IMR-90 (cell line): ENCODE measurements around the gene NT5DC2. TPM values are rescaled to one million over a fixed set of nuclear protein-coding genes. Genes with fewer than 3 reads are reported as not detected.
A peak's percentile ranks its signal among the peaks of the same experiment; 100 is the strongest.

Experiments
- ATAC-seq: fragments of 200-7000 bp; cut with Tn5 transposase; 2 replicates; pipeline ENCODE4 v1.9.1; 2020; ENCODE audit warnings: low read depth, mild to moderate bottlenecking, moderate library complexity
- BruUV-seq: library from RNA; stranded (reverse); fragments of 400-500 nt; replicated peaks from 2 replicates; lab custom pipeline; 2021; lab: Mats Ljungman, UMichigan
- CTCF ChIA-PET: fragments of 300-600 bp; formaldehyde crosslinking; extraction: SDS; loops from one replicate; lab custom pipeline; 2021; ENCODE audit warnings: antibody characterized with exemption; lab: Yijun Ruan, JAX
- POLR2A ChIA-PET: fragments of 300-600 bp; sonication (Branson Sonifier 250); formaldehyde crosslinking; loops from one replicate; lab custom pipeline; 2022; ENCODE audit warnings: antibody characterized with exemption; ENCODE audit not compliant: unreplicated experiment; lab: Charles Lee
- DNase-seq: peaks from one replicate; pipeline ENCODE4 v3.0.0; 2013
- H2AFZ ChIP-seq: replicated peaks from 2 replicates; pipeline ENCODE3; 2013; ENCODE audit warnings: low read length, mild to moderate bottlenecking; ENCODE audit not compliant: poor library complexity
- H2AK5ac ChIP-seq: 2 replicates; pipeline ENCODE4 v1.6.1; 2013; ENCODE audit warnings: low read depth, low read length, inconsistent platforms
- H2AK9ac ChIP-seq: replicated peaks from 2 replicates; pipeline ENCODE3; 2013; ENCODE audit warnings: mild to moderate bottlenecking, low read depth, low read length, moderate library complexity; ENCODE audit not compliant: poor library complexity
- H2BK120ac ChIP-seq: 2 replicates; pipeline ENCODE4 v1.6.1; 2013; ENCODE audit warnings: low read depth, low read length, inconsistent platforms
- H2BK15ac ChIP-seq: 3 replicates; pipeline ENCODE4 v1.6.1; 2013; ENCODE audit warnings: low read depth, low read length, inconsistent platforms
- H2BK20ac ChIP-seq: 2 replicates; pipeline ENCODE4 v1.6.1; 2013; ENCODE audit warnings: low read depth, mild to moderate bottlenecking, inconsistent platforms, low read length, moderate library complexity
- H2BK5ac ChIP-seq: 2 replicates; pipeline ENCODE4 v1.6.1; 2013; ENCODE audit warnings: mild to moderate bottlenecking, low read depth, low read length, inconsistent platforms; ENCODE audit not compliant: poor library complexity, severe bottlenecking
- H3K14ac ChIP-seq: replicated peaks from 2 replicates; pipeline ENCODE4 v1.6.1; 2013; ENCODE audit warnings: low read depth, low read length, inconsistent platforms
- H3K18ac ChIP-seq: 2 replicates; pipeline ENCODE4 v1.6.1; 2013; ENCODE audit warnings: low read depth, low read length, control low read depth
- H3K23ac ChIP-seq: 2 replicates; pipeline ENCODE4 v1.6.1; 2013; ENCODE audit warnings: low read depth, low read length, inconsistent platforms
- H3K27ac ChIP-seq: 2 replicates; pipeline ENCODE4 v1.5.1; 2013; ENCODE audit warnings: mild to moderate bottlenecking, control low read depth, low read length; ENCODE audit not compliant: insufficient read depth
- H3K27me3 ChIP-seq: 2 replicates; pipeline ENCODE4 v1.6.1; 2013; ENCODE audit warnings: low read length; ENCODE audit not compliant: control insufficient read depth, insufficient read depth
- H3K36me3 ChIP-seq: 2 replicates; pipeline ENCODE4 v1.6.1; 2013; ENCODE audit warnings: low read length, mixed read lengths; ENCODE audit not compliant: control insufficient read depth, insufficient read depth
- H3K4ac ChIP-seq: 2 replicates; pipeline ENCODE4 v1.6.1; 2013; ENCODE audit warnings: low read depth, low read length, inconsistent platforms
- H3K4me1 ChIP-seq: 2 replicates; pipeline ENCODE4 v1.6.1; 2013; ENCODE audit warnings: low read length, mixed read lengths; ENCODE audit not compliant: control insufficient read depth, insufficient read depth
- H3K4me2 ChIP-seq: 2 replicates; pipeline ENCODE4 v1.6.1; 2013; ENCODE audit warnings: low read depth, mild to moderate bottlenecking, control low read depth, low read length, moderate library complexity
- H3K4me3 ChIP-seq: 2 replicates; pipeline ENCODE4 v1.5.1; 2013; ENCODE audit warnings: low read depth, mild to moderate bottlenecking, control low read depth, low read length, moderate library complexity; ENCODE audit not compliant: insufficient read depth
- H3K56ac ChIP-seq: 2 replicates; pipeline ENCODE4 v1.6.1; 2013; ENCODE audit warnings: low read length, inconsistent platforms; ENCODE audit not compliant: insufficient read depth; ENCODE audit errors: extremely low read depth
- H3K79me1 ChIP-seq, 2 experiments: 2 replicates each; pipeline ENCODE4 v1.6.1; 2013; ENCODE audit warnings: low read length in 2 of 2, inconsistent platforms in 1 of 2, low read depth in 1 of 2
- H3K9ac ChIP-seq: 2 replicates; pipeline ENCODE4 v1.6.1; 2013; ENCODE audit warnings: low read depth, low read length, control low read depth
- H3K9me1 ChIP-seq: 2 replicates; pipeline ENCODE4 v1.6.1; 2013; ENCODE audit warnings: low read length, inconsistent platforms; ENCODE audit not compliant: insufficient read depth
- H3K9me3 ChIP-seq: 2 replicates; pipeline ENCODE4 v1.6.1; 2013; ENCODE audit warnings: low read length; ENCODE audit not compliant: control insufficient read depth, insufficient read depth
- H4K20me1 ChIP-seq: 2 replicates; pipeline ENCODE4 v1.6.1; 2013; ENCODE audit warnings: low read length, inconsistent platforms; ENCODE audit not compliant: insufficient read depth
- H4K5ac ChIP-seq: 2 replicates; pipeline ENCODE4 v1.6.1; 2013; ENCODE audit warnings: mild to moderate bottlenecking, low read depth, low read length, control low read depth
- H4K8ac ChIP-seq, 2 experiments: 2 replicates each; pipeline ENCODE4 v1.6.1; 2013; ENCODE audit warnings: low read depth in 2 of 2, low read length in 2 of 2, control low read depth in 1 of 2, inconsistent platforms in 1 of 2
- H4K91ac ChIP-seq: 2 replicates; pipeline ENCODE4 v1.6.1; 2013; ENCODE audit warnings: low read depth, low read length, inconsistent platforms; ENCODE audit not compliant: insufficient read depth
- CEBPB ChIP-seq: IDR thresholded peaks from 2 replicates; pipeline ENCODE4 v1.6.1; 2012; ENCODE audit warnings: low read depth, low read length, improper control_type of control experiment
- CHD1 ChIP-seq: IDR thresholded peaks from 2 replicates; pipeline ENCODE4 v1.6.1; 2012; ENCODE audit warnings: low read depth, low read length, improper control_type of control experiment
- FOS ChIP-seq: fragments of 150-350 bp; IDR thresholded peaks from 2 replicates; pipeline ENCODE4 v1.6.1; 2016; ENCODE audit warnings: low read depth, low read length
- MAFK ChIP-seq: IDR thresholded peaks from 2 replicates; pipeline ENCODE4 v1.6.1; 2012; ENCODE audit warnings: low read depth, low read length, improper control_type of control experiment
- MAZ ChIP-seq: IDR thresholded peaks from 2 replicates; pipeline ENCODE4 v1.6.1; 2012; ENCODE audit warnings: low read depth, mild to moderate bottlenecking, low read length, improper control_type of control experiment, moderate library complexity, borderline replicate concordance
- MXI1 ChIP-seq: IDR thresholded peaks from 2 replicates; pipeline ENCODE4 v1.6.1; 2012; ENCODE audit warnings: low read depth, mild to moderate bottlenecking, low read length, moderate library complexity, borderline replicate concordance
- WGBS, 2 experiments: methylation state at CpG; one replicate each; pipeline versions ENCODE4 v1.1.5 to v1.1.7; 2013; ENCODE audit warnings: missing lambda C conversion rate in 2 of 2; ENCODE audit not compliant: insufficient read length in 1 of 2; ENCODE audit errors: extremely low coverage in 2 of 2; 5-methylcytosine and 5-hydroxymethylcytosine counted together
- dilution Hi-C: fragments of 300-500 bp; cut with HindIII; formaldehyde crosslinking; loops from one replicate; pipeline ENCODE4 v1.14.3; 2018; ENCODE audit warnings: low sequenced_read_pairs; ENCODE audit not compliant: unreplicated experiment
- in situ Hi-C: fragments of 300-500 bp; cut with MboI; formaldehyde crosslinking; loops from 3 replicates; pipeline ENCODE4 v1.14.3; 2019; ENCODE audit warnings: low sequenced_read_pairs, inconsistent platforms, mixed read lengths
- intact Hi-C: fragments of 100-400 bp; cut with micrococcal nuclease; formaldehyde crosslinking; loops from 2 replicates; pipeline ENCODE4 v1.10.0; 2022
- polyA plus RNA-seq, 3 experiments: library from polyadenylated mRNA; depleted of rRNA; stranded (reverse); fragments of >200 nt; gene quantifications; 2 replicates each; pipeline ENCODE4 v1.2.3, GENCODE V29; 2012; ENCODE audit warnings: low replicate concordance in 1 of 3
- total RNA-seq: library from RNA; depleted of rRNA; stranded (reverse); fragments of >200 nt; gene quantifications from 2 replicates; pipeline ENCODE4 v1.2.3, GENCODE V29; 2012

Gene NT5DC2
- total and polyA plus RNA-seq, 2 of the 4 experiments (the other 2 are of a cell fraction): 161 to 200 TPM

DNA sequence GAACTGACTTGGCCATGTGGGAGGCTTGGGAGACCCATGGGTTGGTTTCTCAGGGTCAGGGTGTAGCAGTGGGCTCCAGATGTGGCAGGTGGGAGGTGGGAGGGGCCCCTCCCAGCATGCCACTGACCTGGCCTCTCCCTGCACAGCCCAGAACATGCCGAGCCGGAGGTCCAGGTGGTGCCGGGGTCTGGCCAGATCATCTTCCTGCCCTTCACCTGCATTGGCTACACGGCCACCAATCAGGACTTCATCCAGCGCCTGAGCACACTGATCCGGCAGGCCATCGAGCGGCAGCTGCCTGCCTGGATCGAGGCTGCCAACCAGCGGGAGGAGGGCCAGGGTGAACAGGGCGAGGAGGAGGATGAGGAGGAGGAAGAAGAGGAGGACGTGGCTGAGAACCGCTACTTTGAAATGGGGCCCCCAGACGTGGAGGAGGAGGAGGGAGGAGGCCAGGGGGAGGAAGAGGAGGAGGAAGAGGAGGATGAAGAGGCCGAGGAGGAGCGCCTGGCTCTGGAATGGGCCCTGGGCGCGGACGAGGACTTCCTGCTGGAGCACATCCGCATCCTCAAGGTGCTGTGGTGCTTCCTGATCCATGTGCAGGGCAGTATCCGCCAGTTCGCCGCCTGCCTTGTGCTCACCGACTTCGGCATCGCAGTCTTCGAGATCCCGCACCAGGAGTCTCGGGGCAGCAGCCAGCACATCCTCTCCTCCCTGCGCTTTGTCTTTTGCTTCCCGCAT lies 46.4 kb downstream of the NT5DC2 start:
- Histone ChIP-seq H3K4ac (no peak overlapping the region), H2AK9ac (peak overlapping the region; percentile 47), H3K9ac (no peak overlapping the region), H4K8ac (no peak overlapping the region), H2BK120ac (no peak overlapping the region), H3K4me2 (no peak overlapping the region), H3K4me3 (no peak overlapping the region), H3K9me3 (no peaks in the 10 kb centered on the region), H4K91ac (no peak overlapping the region), H3K4me1 (peaks cover 13% of the 10 kb centered on the region; the same call in 1 of the 2 replicates), H3K14ac (no peak overlapping the region), H4K20me1 (peaks cover 21% of the 10 kb centered on the region), H2AFZ (peak overlapping the region; percentile 25), H2BK15ac (no peak overlapping the region), H3K56ac (no peak overlapping the region), H3K18ac (no peak overlapping the region), H2AK5ac (no peak overlapping the region), H3K9me1 (peaks cover 14% of the 10 kb centered on the region; the same call in 1 of the 2 replicates), H3K36me3 (peaks cover 81% of the 10 kb centered on the region), H3K23ac (no peak overlapping the region), H3K27ac (no peak overlapping the region), H3K27me3 (no peaks in the 10 kb centered on the region), H2BK20ac (no peak overlapping the region), H4K5ac (no peak overlapping the region), H3K79me1 (peaks cover 4 to 47% of the 10 kb centered on the region in 2 experiments; a peak in 3 of 4 replicates), H2BK5ac (no peak overlapping the region)
- in situ Hi-C loops: no loop called here
- dilution Hi-C loops: no loop called here
- intact Hi-C loops: no loop called here
- DNase-seq: no peak
- ChIA-PET CTCF (no interaction called here), POLR2A (interaction anchor here (0.6 kb wide), 1 partner anchor 193 kb away, joined by 4 read pairs; no protein-coding TSS in a partner anchor)
- ATAC-seq: no peak
- TF ChIP-seq MXI1 (no peak), FOS (no peak), CHD1 (no peak), CEBPB (no peak), MAFK (no peak), MAZ (no peak)
- WGBS, 2 experiments: 95% methylated on average over 27 of the region's 31 CpGs; no CpG with 5 or more reads in 1 of the 2 experiments
- no TSS peak for BruUV-seq
